T-helper 1 cell treated with Interleukin-12 subunit alpha and Interleukin-12 subunit beta and Interleukin-4 antibody, amounts not matched to agents 30 ng/mL and 1 ng/mL, for 36 hours (primary cell): ENCODE measurements around the gene LHFPL6. TPM values are rescaled to one million over a fixed set of nuclear protein-coding genes. Genes with fewer than 3 reads are reported as not detected.
"Not testable (repeated sequence)": the region's sequence is repeated elsewhere in the genome, so short reads cannot be mapped to it uniquely, and the experiment has no call there.

ENCODE experiments used
- intact Hi-C: fragments of 100-400 bp; cut with micrococcal nuclease; formaldehyde crosslinking; loops from one replicate; pipeline ENCODE4 v1.15.1; 2024
- total RNA-seq: library from RNA; stranded (reverse); gene quantifications from 2 replicates; pipeline ENCODE4 v1.2.3, GENCODE V29; 2022

Gene LHFPL6
- total RNA-seq, 1 donor from 2014 or later, result 1.2 TPM

DNA sequence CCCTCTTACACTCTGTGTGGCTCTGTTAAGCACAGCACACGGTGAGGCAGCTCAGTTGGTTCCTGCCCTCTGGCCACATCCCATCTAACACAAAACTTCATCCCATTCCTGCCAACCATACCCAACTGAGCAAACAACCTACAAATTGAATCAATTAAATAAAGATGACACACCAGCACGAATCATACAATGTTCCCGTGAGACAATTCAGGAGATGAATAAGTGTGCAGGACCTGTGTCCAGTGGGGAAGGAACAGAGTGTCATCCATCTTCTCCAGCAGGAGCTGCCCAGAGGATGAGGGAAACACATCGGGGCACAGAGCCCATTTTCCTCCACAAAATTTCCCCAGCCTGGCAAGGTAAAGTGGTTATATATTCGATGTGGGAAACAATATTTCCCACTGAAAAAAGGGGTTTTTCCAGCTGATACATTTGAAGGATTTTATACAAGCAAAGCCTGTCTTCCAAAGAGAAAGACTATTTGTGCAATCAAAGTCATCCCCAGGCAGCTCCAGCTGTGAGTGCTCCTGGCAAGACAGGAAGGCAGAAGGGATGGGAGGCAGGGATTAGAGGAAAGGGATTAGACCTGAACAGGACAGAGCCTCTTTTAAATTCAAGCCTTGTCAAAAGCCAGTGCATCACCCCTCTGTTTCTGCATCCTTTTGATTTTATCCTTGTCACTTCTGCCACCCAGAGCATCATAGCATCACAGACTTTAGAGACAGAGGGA, 240.2 kb downstream of the LHFPL6 start:
- intact Hi-C loops, result no loop called here

DNA sequence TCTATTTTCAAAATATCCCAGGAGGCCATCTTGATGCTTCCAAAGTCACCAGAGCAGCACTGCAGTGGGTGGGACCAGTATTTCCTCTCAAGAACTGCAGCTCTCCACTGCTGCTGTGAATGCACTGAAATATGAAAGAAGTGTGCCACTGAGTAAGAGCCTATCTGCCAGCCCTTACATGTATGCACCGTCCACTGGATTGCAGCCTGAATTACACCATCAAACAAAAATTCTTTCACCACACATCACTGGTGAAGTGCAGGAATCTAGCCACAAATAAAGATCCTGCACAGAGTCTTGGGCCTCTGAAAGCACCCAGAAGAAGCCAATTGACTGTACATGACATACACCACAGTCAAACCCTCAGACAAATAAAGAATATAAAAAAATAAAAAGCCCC, 249.0 kb downstream of the LHFPL6 start:
- intact Hi-C loops, result no loop called here

DNA sequence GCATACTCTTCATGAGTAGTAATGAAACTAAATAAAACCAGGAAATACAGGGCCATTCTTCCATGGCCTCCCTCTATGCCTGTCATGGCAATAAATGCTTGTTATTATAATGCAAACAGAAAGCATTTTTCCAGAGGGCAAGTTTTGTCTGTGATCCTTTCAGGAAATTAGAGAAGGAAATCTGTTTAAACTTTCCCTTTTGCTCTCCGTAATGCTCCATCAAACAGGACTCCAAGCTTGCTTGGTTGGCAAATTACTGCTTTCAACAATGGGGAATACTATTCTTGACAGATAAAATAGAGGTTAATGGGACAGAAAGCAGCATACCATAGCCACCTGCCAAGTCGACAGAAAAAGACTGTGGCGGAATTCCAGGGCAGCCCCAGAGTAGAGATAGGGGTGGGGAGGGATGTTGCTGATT, 252.5 kb downstream of the LHFPL6 start:
- intact Hi-C loops, result no loop called here

DNA sequence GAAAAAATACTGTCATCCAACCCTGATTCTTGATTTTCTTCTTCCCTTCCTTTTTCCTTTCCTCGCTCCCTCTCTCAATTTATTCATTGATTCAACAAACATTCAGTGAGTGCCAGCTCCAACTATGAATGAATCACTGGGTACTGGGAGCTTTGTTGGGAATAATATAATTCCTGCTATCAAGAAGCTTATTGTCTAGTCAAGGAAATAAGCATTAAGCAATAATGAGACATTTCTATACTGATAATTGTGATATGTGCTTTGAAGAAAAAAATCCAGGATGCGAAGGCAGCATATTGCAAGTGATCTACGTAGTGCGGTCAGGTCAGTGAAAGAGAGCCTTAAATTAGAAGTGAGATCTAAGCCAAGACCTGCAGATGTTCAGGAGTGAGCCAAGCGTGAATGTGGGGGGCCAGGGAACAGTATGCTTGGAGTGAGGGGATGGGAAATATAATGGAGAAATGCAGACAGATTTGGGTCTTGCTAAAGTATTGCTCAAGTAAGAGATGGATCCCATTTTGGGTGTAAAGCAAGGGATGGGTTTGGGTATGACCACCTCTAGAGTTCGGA, 253.5 kb downstream of the LHFPL6 start:
- intact Hi-C loops, result no loop called here

DNA sequence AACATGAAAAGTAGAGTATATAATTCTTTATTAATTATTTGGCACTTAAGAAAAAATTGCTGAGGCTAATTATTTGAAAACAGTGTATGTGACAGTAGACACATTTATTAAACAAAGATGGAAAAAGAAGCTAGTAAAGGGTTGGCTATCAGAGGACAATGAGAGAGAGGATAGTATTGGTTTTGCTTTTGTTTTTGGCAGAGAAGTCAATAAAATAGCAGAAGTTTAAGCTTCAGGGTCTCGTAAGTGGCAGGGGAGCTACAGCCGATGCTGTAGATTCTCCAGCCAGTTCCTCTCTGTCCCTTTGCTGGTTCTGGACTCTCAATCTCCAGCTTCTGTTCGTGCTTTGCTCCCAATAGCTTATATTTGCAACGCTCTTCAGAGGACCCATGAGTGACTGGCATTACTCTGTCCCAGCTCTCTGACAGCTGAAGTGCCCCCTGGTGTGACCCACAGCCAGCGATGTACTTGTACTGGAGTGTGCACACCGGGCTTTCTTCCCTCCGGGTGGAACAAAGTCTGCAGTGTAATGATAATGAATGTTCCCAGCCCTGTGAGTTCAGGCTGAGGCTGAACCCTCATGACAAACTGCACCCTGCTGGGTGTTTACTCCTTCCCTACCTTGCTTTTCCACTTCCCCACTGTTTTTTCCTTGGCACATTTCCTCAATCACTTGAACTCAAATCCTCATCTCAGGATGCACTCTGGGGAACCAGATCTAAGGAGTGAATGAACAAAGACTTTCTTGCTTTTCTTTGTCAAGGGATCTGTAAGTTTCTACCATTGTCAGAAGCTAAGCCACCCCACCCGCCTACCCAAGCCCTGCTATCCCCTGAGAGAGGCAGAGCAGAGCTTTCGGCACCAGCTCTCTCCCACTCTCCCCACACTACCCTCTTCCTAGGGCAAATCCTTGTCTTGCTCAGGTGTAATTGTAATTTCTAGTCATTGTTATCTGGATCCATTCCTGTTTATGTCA, 254.8 kb downstream of the LHFPL6 start:
- intact Hi-C loops, result no loop called here

DNA sequence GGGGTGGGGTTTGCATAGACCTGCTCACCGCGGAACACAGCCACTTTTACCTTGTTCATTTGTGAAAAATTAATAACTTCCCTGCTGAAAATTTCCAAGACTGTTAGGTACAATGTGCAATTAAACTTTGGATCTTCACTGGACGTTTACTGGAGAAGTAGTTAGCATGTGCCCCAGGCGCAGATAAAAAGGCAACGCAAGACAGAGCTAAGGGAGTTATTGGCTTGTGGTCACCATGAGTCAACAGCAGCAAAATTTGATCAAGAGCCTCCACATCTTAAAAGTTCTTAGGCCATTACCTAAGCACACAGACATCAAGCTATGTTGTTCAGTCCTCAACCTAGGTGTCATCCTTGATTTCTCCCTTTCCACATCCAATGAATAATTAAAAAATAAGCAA, 257.0 kb downstream of the LHFPL6 start:
- intact Hi-C loops, result no loop called here

DNA sequence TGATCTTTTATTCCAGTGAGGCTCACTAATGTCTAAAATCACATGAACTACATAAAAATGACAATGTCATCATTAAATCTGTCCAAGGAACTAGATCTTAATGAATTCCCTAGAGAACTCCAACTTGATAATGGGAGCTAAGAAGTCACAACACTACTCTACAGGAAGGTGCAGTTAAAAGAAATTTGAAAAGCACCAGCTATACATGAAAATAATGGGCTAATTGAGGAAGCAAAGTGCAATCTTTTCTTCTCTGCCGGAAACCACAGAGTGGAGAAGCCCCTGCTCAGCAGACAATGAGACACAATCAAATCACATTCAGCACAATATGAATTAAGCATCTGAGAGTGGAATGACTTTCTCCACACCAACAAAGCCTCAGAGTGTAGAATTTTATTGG, 261.7 kb downstream of the LHFPL6 start:
- intact Hi-C loops, result no loop called here

DNA sequence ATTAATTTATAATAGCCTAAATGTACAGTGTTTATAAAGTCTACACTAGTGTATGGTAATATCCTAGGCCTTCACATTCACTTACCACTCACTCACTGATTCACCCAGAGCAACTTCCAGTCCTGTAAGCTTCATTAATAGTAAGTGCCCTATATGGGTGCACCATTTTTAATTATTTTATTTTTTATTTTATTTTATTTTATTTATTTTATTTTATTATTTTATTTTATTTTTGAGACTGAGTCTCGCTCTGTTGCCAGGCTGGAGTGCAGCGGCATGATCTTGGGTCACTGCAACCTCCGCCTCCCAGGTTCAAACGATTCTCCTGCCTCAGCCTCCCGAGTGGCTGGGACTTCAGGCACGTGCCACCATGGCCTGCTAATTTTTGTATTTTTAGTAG, 264.9 kb downstream of the LHFPL6 start:
- intact Hi-C loops, result not testable (repeated sequence)

DNA sequence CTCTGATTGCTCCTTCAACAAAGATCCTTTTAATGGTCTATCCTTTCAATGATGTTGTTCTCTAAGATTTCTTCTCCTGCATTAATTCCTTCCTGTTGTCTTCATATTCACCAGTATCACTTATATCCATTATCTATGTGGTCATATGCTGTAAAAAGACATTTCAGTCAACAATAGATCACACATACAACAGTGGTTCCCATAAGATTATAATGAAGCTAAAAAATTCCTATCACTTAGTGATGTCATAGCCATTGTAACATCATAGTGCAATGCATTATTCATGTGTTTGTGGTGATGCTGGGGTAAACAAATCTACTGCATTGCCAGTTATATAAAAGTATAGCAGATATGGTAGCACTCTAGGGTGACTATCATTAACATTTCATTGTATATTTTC, 266.1 kb downstream of the LHFPL6 start:
- intact Hi-C loops, result no loop called here

DNA sequence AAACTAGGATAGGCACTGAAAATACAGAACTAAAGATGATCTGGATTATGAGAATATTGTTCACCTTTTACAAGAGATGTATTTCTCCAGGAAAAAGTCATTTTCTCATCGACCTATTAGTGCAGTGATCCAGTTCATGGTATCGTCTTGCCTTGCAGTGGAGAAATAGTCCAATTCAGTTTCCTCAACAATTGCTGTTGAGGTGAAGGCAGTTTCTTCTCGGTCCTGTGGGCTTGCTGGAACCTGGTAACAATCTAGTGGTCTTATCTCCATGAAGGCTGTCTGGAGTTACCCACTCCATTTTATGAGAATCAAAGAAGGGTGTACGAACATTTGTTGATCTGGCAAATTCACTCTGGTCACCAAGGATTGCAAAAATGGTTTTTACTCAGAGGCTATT, 266.8 kb downstream of the LHFPL6 start:
- intact Hi-C loops, result no loop called here

DNA sequence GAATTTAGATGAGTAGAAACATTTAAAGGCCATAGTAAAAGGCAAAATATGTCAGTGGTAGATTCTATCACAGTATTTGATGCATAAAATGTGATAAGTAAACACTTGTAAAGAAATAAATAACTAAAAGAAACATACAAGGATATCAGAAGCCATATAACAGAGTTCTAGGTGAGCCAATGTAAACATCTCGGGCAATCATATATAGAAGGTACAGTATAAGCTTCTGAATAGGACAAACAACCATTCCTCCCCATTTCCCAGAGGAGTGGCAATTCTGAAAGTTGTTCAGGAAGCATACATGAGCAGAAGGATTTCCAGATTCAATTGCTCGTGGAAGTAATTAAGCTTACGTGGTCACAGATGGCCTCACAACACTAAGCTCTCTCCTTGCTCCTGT, 267.3 kb downstream of the LHFPL6 start:
- intact Hi-C loops, result no loop called here

DNA sequence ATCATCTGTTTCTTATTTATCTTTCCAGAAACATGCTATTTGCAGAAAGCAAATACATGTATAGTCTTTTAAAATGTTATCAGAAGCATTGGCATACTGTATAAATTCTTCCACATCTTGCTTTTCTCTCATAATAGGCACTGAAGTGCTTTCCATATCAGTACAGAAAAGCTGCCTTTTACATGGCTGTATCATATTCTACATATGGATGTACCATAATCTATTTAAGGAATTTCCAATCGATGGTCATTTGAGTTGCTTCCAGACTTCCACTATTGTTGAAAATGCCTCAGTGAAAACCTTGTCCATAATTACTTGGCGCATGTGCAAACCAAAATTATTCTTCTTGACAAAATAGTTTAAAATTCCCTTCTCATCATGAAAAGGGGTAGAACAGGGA, 272.5 kb downstream of the LHFPL6 start:
- intact Hi-C loops, result no loop called here

DNA sequence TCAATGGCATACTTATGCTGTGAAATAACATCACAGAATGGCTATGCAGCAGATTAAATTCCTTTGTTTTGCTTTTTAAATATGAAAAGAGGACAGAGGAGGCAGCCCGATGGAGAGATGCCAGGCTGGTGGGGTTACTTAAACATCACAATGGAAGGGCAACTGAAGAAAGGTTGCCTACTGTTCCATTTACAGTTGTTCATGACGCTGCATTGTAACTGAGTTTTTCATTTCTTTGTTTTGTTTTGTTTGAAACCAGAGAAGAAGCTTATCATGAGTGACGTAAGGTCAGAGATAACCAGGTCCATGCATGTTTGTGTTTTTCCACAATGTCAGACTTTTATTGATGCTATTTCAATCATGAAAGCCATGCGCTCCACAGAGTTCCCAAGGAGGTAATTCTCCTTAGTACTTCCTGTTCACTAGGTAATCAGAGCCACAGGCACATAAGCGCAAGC, 273.8 kb downstream of the LHFPL6 start:
- intact Hi-C loops, result no loop called here

DNA sequence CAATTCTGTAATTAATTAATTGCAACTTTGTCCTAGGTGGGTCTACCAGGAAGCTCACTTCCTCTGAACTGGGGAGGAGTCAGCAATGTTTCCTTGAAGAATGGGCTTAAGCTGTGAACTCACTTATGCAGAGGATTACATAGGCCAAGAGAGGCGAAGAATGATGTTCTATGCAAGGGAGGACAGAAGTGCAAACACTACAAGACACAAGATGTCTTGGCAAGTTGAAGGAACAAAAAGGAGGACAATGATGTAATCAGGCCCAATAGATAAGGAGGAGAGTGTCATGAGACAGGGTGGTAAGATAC, 275.9 kb downstream of the LHFPL6 start:
- intact Hi-C loops, result no loop called here

DNA sequence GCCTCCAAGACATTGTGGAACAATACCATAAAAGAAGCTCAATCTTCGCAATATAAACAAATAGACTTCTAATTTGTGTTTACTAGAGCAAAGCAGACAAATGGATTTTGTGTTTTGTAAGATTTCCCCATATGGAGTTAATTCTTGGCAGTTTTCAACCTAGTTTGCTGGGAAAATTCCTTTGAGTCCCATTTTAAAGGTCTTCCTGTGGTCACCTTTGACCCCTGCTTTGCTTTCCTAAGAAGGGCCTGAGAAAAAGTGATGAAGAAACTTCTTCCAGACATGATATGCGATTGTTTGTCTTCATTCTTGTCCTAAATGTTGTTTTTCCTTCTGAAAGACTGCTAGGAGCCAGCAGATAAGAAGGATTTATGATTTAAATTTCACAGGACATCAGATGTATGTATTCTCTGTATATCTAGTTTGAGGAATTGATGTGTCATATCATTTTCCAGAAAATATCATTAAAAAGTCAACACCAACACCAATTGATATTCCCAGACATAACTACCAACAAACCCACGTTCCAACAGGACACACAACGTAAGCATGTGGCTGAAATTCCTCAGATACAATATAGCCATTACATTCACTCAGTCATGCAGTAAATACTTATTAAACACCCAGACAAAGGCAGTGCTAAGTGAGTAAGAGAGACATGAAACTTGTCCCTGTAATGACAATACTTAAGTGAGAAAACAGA, 276.4 kb downstream of the LHFPL6 start:
- intact Hi-C loops, result no loop called here

DNA sequence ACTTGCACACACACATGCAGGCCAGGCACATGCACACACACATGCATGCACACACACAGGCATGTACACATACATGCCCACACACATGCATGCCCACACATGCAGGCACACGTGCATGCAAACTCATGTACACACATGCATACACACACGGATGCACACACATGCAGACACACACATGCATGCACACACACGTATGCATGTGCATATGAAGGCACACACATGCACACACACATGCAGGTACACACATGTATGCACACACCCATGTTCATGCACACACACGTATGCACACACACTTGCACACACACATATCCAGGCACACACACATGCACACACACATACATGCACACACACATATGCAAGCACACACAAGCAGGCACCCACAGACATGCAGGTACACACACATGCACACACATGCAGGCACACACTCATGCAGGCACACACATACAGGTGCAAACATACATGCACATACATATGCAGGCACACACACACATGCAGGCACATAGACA, 278.1 kb downstream of the LHFPL6 start:
- intact Hi-C loops, result no loop called here

DNA sequence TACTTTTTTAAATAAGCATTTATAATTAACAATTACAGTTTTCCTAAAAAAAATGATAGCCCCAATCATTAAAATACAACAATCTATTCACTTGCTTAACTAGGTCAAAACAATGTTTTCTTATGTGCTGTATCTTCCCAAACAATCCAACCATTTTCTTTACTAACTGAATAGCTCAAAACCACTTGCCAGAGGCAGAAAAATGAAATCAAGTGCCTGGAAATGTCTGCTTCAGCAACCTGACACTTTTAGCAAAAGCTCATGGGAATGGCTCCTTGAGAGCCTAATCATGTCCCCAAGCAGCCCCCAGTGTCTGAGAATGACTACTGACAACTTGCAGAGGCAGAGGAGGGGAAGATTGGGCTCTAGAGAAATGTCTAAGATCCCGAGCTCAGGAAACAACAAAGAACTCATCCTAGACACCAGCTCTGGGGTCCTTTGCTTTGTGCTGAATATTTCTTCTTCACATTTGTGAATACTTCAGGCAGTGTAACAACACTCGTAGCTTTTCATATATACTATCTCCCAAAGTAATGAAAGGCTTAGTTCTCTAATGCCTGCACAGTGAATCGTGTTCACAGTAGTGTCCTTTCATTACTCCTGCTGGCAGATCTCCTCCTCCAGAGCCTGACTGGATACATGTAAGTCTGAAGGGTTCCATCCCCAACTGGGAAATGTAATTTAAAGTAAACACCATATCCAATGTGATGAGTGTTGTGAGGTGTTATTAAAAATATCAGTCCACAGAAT, 280.0 kb downstream of the LHFPL6 start:
- intact Hi-C loops, result no loop called here

DNA sequence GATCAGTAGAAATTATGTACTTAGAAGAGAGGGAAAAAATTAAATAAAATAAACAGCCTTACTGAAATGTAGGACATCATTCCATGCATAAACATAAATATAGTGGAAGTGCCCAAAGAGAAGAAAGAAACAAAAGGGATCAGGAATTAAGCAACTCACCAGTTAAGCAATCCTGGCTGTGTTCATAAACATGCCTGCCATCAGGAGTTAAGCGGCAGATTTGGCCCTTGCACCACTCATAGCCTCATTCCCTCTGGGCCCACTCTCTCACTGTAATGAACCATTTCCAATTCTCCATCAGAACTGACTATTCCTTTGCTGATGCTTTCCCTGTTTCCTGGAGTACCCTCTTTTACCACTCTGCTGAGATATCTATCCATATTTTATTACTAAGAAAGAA, 281.4 kb downstream of the LHFPL6 start:
- intact Hi-C loops, result no loop called here

DNA sequence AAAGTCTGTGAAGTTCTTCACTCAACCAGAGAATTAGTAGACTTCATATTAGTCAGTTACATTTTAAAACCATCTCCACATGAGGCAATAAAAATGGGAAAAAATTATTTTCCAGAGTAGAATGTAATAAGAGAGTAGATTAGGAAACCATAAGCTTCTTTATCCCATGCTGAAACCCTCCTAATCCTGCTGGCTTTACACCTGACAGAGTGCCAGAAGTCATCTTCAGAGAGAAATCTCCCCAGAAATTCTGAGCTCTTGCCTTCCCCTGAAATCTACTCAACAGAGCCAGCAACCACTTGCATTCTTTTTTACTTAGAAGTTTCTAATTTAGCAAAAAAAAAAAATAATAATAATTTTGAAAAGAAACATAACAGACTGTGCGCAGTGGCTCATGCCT, 284.8 kb downstream of the LHFPL6 start:
- intact Hi-C loops, result no loop called here

DNA sequence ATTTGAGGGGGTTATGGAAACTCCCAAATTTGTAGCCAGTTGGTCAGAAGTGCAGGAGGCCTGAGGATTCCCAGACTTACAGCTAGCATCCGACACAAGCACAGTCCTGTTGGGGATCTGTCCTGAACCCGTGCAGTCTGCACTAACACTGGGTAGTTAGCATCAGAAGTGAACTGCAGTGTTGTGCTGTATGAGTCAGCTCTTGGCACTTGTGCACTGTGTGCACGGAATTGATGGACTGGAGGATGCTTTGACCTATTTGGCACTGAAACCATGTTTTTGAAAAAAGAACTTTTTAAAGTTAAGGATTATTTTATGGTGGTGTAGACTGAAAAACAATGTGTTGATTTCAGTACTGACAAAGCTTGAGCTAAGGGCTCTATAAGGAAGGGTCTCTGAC, 285.7 kb downstream of the LHFPL6 start:
- intact Hi-C loops, result no loop called here

DNA sequence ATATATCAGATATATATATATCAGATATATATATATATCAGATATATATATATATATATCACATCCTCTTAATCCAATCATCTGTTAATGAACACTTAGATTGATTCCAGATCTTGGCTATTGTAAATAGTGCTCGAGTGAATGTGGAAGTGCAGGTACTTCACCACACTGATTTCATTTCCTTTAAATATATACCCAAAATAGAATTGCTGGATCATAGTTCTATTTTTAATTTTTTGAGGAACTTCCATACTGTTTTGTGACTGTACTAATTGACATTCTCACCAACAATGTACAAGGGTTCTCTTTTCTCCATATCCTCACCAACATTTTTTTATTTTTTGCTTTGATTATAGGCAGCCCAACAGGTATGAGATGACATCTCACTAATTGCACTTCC, 287.2 kb downstream of the LHFPL6 start:
- intact Hi-C loops, result no loop called here
